ENCODE results near the gene PLA2G4A.

Gene PLA2G4A

GRCh38 chr1:186925881-186926669 lies 97.3 kb downstream of the PLA2G4A start:
- no peak for DNase-seq

- no peak for DNase-seq
These were observed 99.1 kb downstream of the PLA2G4A start for GRCh38 chr1:186927884-186928283.

GRCh38 chr1:186930238-186930637 lies 101.5 kb downstream of the PLA2G4A start:
- DNase-seq = no peak

- no peak for DNase-seq
These were observed 108.4 kb downstream of the PLA2G4A start for GRCh38 chr1:186937016-186937670.

- DNase-seq = no peak
These were observed 115.3 kb downstream of the PLA2G4A start for GRCh38 chr1:186943891-186944686.

GRCh38 chr1:186945146-186945545 lies 116.4 kb downstream of the PLA2G4A start:
- DNase-seq = no peak

- DNase-seq = no peak
These were observed 119.8 kb downstream of the PLA2G4A start for GRCh38 chr1:186948535-186948934.

- DNase-seq = no peak
These were observed 120.4 kb downstream of the PLA2G4A start for GRCh38 chr1:186949173-186949572.

GRCh38 chr1:186950547-186950946 lies 121.8 kb downstream of the PLA2G4A start:
- no peak for DNase-seq

- no peak for DNase-seq
These were observed 125.1 kb downstream of the PLA2G4A start for GRCh38 chr1:186953876-186954275.

GRCh38 chr1:186957314-186957713 lies 128.6 kb downstream of the PLA2G4A start:
- no peak for DNase-seq

GRCh38 chr1:186958520-186958919 lies 129.8 kb downstream of the PLA2G4A start:
- no peak for DNase-seq

- no peak for DNase-seq
These were observed 132.1 kb downstream of the PLA2G4A start for GRCh38 chr1:186960861-186961260.

GRCh38 chr1:186965847-186966246 lies 137.1 kb downstream of the PLA2G4A start:
- no peak for DNase-seq

GRCh38 chr1:186966456-186966855 lies 137.7 kb downstream of the PLA2G4A start:
- DNase-seq = no peak

- no peak for DNase-seq
These were observed 139.1 kb downstream of the PLA2G4A start for GRCh38 chr1:186967656-186968394.

GRCh38 chr1:186974774-186975181 lies 146.0 kb downstream of the PLA2G4A start:
- DNase-seq = no peak

- no peak for DNase-seq
These were observed 146.5 kb downstream of the PLA2G4A start for GRCh38 chr1:186975220-186975619.

- DNase-seq = no peak
These were observed 148.0 kb downstream of the PLA2G4A start for GRCh38 chr1:186976700-186977099.

- no peak for DNase-seq
These were observed 148.7 kb downstream of the PLA2G4A start for GRCh38 chr1:186977266-186977957.

GRCh38 chr1:186978596-186979556 lies 150.1 kb downstream of the PLA2G4A start:
- DNase-seq = no peak

Measured in NCI-H1436 (cell line).